Mammary epithelial cell (primary cell): ENCODE data around the gene SHROOM2.

Source experiments
- EZH2 ChIP-seq: IDR thresholded peaks from 2 replicates; pipeline ENCODE4 v1.6.1; 2012; ENCODE audit warnings: low read length, inconsistent platforms, borderline replicate concordance
- TF ChIP-seq, protein P1 (sequence below), 2 donors: IDR thresholded peaks in 1 of 2; conservative IDR thresholded peaks in 1 of 2; 2 replicates each; pipeline ENCODE4 v1.5.1; 2011 to 2012; ENCODE audit warnings: inconsistent platforms in 2 of 2, low read length in 2 of 2, mild to moderate bottlenecking in 2 of 2, control low read depth in 1 of 2, low read depth in 1 of 2; ENCODE audit not compliant: insufficient read depth in 1 of 2; ENCODE audit errors: extremely low read depth in 1 of 2

GRCh38 chrX:9788911-9789310, 2.7 kb downstream of the SHROOM2 start:
- TF ChIP-seq, protein P1, sequence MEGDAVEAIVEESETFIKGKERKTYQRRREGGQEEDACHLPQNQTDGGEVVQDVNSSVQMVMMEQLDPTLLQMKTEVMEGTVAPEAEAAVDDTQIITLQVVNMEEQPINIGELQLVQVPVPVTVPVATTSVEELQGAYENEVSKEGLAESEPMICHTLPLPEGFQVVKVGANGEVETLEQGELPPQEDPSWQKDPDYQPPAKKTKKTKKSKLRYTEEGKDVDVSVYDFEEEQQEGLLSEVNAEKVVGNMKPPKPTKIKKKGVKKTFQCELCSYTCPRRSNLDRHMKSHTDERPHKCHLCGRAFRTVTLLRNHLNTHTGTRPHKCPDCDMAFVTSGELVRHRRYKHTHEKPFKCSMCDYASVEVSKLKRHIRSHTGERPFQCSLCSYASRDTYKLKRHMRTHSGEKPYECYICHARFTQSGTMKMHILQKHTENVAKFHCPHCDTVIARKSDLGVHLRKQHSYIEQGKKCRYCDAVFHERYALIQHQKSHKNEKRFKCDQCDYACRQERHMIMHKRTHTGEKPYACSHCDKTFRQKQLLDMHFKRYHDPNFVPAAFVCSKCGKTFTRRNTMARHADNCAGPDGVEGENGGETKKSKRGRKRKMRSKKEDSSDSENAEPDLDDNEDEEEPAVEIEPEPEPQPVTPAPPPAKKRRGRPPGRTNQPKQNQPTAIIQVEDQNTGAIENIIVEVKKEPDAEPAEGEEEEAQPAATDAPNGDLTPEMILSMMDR (conservative IDR thresholded peaks at IDR 0.05 in 1 of 2, IDR thresholded peaks at IDR 0.05 in 1 of 2; ENCODE audit: extremely low read depth in 1 of 2, insufficient read depth in 1 of 2, low read depth in 1 of 2, low read length in 2 of 2) = no peak
- TF ChIP-seq EZH2 = no peak
